ENCODE measurements around the gene TMC6. TPM values are rescaled to one million over a fixed set of nuclear protein-coding genes. Genes with fewer than 3 reads are reported as not detected.

The TMC6 gene
- polyA plus RNA-seq, 1 donor (not counting 4 experiments of a cell fraction or from before 2014, with no cell fraction given): 20.4 TPM

GRCh38 chr17:78164748-78165607 lies 36.4 kb upstream of the TMC6 start:
- no peaks in the 10 kb centered on the region for H3K36me3 ChIP-seq (ENCODE audit: control insufficient read depth in 2 of 2, extremely low read depth in 1 of 2, insufficient read depth in 2 of 2, low read length in 2 of 2)
- no peaks in the 10 kb centered on the region for H3K79me2 ChIP-seq (ENCODE audit: control insufficient read depth, insufficient read depth, low read length)
- no peaks in the 10 kb centered on the region for H3K9me3 ChIP-seq (ENCODE audit: control insufficient read depth, low read depth, low read length)
- no peak overlapping the region for H3K27ac ChIP-seq (ENCODE audit: control insufficient read depth, insufficient read depth, low read length)
- dilution Hi-C loops (cut with MboI; ENCODE audit: extremely low pct_ligation_motif_present, low sequenced_read_pairs): no loop called here
- no peaks in the 10 kb centered on the region for H4K20me1 ChIP-seq (ENCODE audit: control insufficient read depth, extremely low read depth, insufficient read depth, low read length)
- no peak overlapping the region for H2AFZ ChIP-seq (ENCODE audit: control insufficient read depth, low read length)
- no peak overlapping the region for H3K9ac ChIP-seq (ENCODE audit: control insufficient read depth, extremely low read depth, insufficient read depth, low read length)
- H3K4me1 ChIP-seq (ENCODE audit: control insufficient read depth, extremely low read depth, insufficient read depth, low read length): peaks cover 26% of the 10 kb centered on the region
- H3K9me1 ChIP-seq (ENCODE audit: control insufficient read depth, extremely low read depth, insufficient read depth, low read length): no peaks in the 10 kb centered on the region
- DNase-seq (ENCODE audit: low read depth, low spot score) (no peak), FAIRE-seq (no peak)
- H3K27me3 ChIP-seq (ENCODE audit: control insufficient read depth, extremely low read depth, insufficient read depth, low read length): no peaks in the 10 kb centered on the region
- no peak overlapping the region for H3K4me2 ChIP-seq (ENCODE audit: control insufficient read depth, extremely low read depth, insufficient read depth, low read depth, low read length)
- H3K4me3 ChIP-seq (ENCODE audit: control insufficient read depth in 2 of 3, extremely low read depth in 1 of 3, insufficient read depth in 2 of 3, low read depth in 1 of 3, low read length in 3 of 3): no peak overlapping the region
- TF ChIP-seq CTCF (optimal IDR thresholded peaks at IDR 0.05 in 1 of 3, IDR thresholded peaks at IDR 0.05 in 1 of 3, conservative IDR thresholded peaks at IDR 0.05 in 1 of 3; ENCODE audit: extremely low read depth in 1 of 3, insufficient read depth in 2 of 3, low read length in 3 of 3) (no peak), EZH2 (IDR thresholded peaks at IDR 0.05; ENCODE audit: low read length) (no peak)

GRCh38 chr17:78163881-78164747 lies 35.6 kb upstream of the TMC6 start:
- H3K79me2 ChIP-seq (ENCODE audit: control insufficient read depth, insufficient read depth, low read length): no peaks in the 10 kb centered on the region
- no peak overlapping the region for H3K4me2 ChIP-seq (ENCODE audit: control insufficient read depth, extremely low read depth, insufficient read depth, low read depth, low read length)
- no peaks in the 10 kb centered on the region for H3K9me1 ChIP-seq (ENCODE audit: control insufficient read depth, extremely low read depth, insufficient read depth, low read length)
- peaks cover 25% of the 10 kb centered on the region for H3K4me1 ChIP-seq (ENCODE audit: control insufficient read depth, extremely low read depth, insufficient read depth, low read length)
- no peaks in the 10 kb centered on the region for H4K20me1 ChIP-seq (ENCODE audit: control insufficient read depth, extremely low read depth, insufficient read depth, low read length)
- H3K27ac ChIP-seq (ENCODE audit: control insufficient read depth, insufficient read depth, low read length): no peak overlapping the region
- no peaks in the 10 kb centered on the region for H3K9me3 ChIP-seq (ENCODE audit: control insufficient read depth, low read depth, low read length)
- H2AFZ ChIP-seq (ENCODE audit: control insufficient read depth, low read length): no peak overlapping the region
- DNase-seq (ENCODE audit: low read depth, low spot score) (no peak), FAIRE-seq (no peak)
- dilution Hi-C loops (cut with MboI; ENCODE audit: extremely low pct_ligation_motif_present, low sequenced_read_pairs): no loop called here
- H3K9ac ChIP-seq (ENCODE audit: control insufficient read depth, extremely low read depth, insufficient read depth, low read length): no peak overlapping the region
- H3K4me3 ChIP-seq (ENCODE audit: control insufficient read depth in 2 of 3, extremely low read depth in 1 of 3, insufficient read depth in 2 of 3, low read depth in 1 of 3, low read length in 3 of 3): no peak overlapping the region
- no peaks in the 10 kb centered on the region for H3K27me3 ChIP-seq (ENCODE audit: control insufficient read depth, extremely low read depth, insufficient read depth, low read length)
- TF ChIP-seq EZH2 (IDR thresholded peaks at IDR 0.05; ENCODE audit: low read length): no peak
- TF ChIP-seq CTCF (optimal IDR thresholded peaks at IDR 0.05 in 1 of 3, IDR thresholded peaks at IDR 0.05 in 1 of 3, conservative IDR thresholded peaks at IDR 0.05 in 1 of 3; ENCODE audit: extremely low read depth in 1 of 3, insufficient read depth in 2 of 3, low read length in 3 of 3): no peak
- H3K36me3 ChIP-seq (ENCODE audit: control insufficient read depth in 2 of 2, extremely low read depth in 1 of 2, insufficient read depth in 2 of 2, low read length in 2 of 2): no peaks in the 10 kb centered on the region

All from keratinocyte (primary cell).